Neural progenitor cell (in vitro differentiated cells): ENCODE data around the gene STARD9. TPM values are rescaled to one million over a fixed set of nuclear protein-coding genes. Genes with fewer than 3 reads are reported as not detected.

Experiments
- DNase-seq: peaks from one replicate; pipeline ENCODE4 v3.0.0-alpha.2; 2016; ENCODE audit warnings: low spot score
- H2AFZ ChIP-seq: fragments of 200-600 bp; sonication (generic); replicated peaks from 2 replicates; pipeline ENCODE4 v1.6.1; 2016; ENCODE audit warnings: antibody characterized with exemption
- H3F3A ChIP-seq: fragments of 200-600 bp; sonication (generic); 2 replicates; pipeline ENCODE4 v1.6.1; 2016; ENCODE audit warnings: antibody characterized with exemption, low read depth
- H3K27ac ChIP-seq: fragments of 200-600 bp; sonication (generic); 2 replicates; pipeline ENCODE4 v1.5.1; 2016; ENCODE audit warnings: mild to moderate bottlenecking
- H3K27me3 ChIP-seq: fragments of 200-600 bp; sonication (generic); 2 replicates; pipeline ENCODE4 v1.6.1; 2016; ENCODE audit warnings: mild to moderate bottlenecking, moderate library complexity
- H3K36me3 ChIP-seq: fragments of 200-600 bp; sonication (generic); 2 replicates; pipeline ENCODE4 v1.5.1; 2016
- H3K4me1 ChIP-seq: fragments of 200-600 bp; sonication (generic); 2 replicates; pipeline ENCODE4 v1.6.1; 2016; ENCODE audit warnings: mixed run types
- H3K4me2 ChIP-seq: fragments of 200-600 bp; sonication (generic); 2 replicates; pipeline ENCODE4 v1.6.1; 2016
- H3K4me3 ChIP-seq: fragments of 200-600 bp; sonication (generic); 2 replicates; pipeline ENCODE4 v1.5.1; 2016
- H3K79me2 ChIP-seq: fragments of 200-600 bp; sonication (generic); 2 replicates; pipeline ENCODE4 v1.6.1; 2016; ENCODE audit warnings: low read depth
- H3K9ac ChIP-seq: fragments of 200-600 bp; sonication (generic); 2 replicates; pipeline ENCODE4 v1.6.1; 2016
- H3K9me3 ChIP-seq: fragments of 200-600 bp; sonication (generic); 2 replicates; pipeline ENCODE4 v1.5.1; 2016; ENCODE audit warnings: low read depth
- H4K20me1 ChIP-seq: fragments of 200-600 bp; sonication (generic); 2 replicates; pipeline ENCODE4 v1.6.1; 2016; ENCODE audit warnings: low read depth
- H3K27ac Mint-ChIP-seq: 3 replicates; pipeline ENCODE4 v1.8.0; 2021; ENCODE audit warnings: mixed read lengths
- H3K27me3 Mint-ChIP-seq: 2 replicates; pipeline ENCODE4 v1.8.0; 2022; ENCODE audit warnings: low read depth, mild to moderate bottlenecking, inconsistent platforms, moderate library complexity, mixed read lengths; ENCODE audit not compliant: insufficient read depth
- H3K36me3 Mint-ChIP-seq: 3 replicates; pipeline ENCODE4 v1.8.0; 2021; ENCODE audit warnings: mixed read lengths
- H3K4me1 Mint-ChIP-seq: 3 replicates; pipeline ENCODE4 v1.8.0; 2021; ENCODE audit warnings: mixed read lengths
- H3K4me3 Mint-ChIP-seq: 3 replicates; pipeline ENCODE4 v1.8.0; 2021; ENCODE audit warnings: mild to moderate bottlenecking, moderate library complexity, mixed read lengths
- H3K9me3 Mint-ChIP-seq: 3 replicates; pipeline ENCODE4 v1.8.0; 2020; ENCODE audit warnings: mixed read lengths
- EZH2 ChIP-seq: fragments of 200-600 bp; sonication (generic); IDR thresholded peaks from 2 replicates; pipeline ENCODE4 v1.6.1; 2017; ENCODE audit warnings: antibody characterized with exemption, mild to moderate bottlenecking, moderate library complexity
- EZH2phosphoT487 ChIP-seq: fragments of 200-600 bp; sonication (generic); IDR thresholded peaks from 2 replicates; pipeline ENCODE4 v1.6.1; 2017; ENCODE audit warnings: antibody characterized with exemption
- total RNA-seq: library from RNA; depleted of rRNA; stranded (reverse); fragments of >200 nt; gene quantifications from 2 replicates; pipeline ENCODE4 v1.2.3, GENCODE V29; 2015; ENCODE audit warnings: low replicate concordance
- TF ChIP-seq, protein P1 (sequence below): fragments of 200-600 bp; sonication (generic); IDR thresholded peaks from 2 replicates; pipeline ENCODE4 v1.5.1; 2017; ENCODE audit warnings: antibody characterized with exemption, mild to moderate bottlenecking

Gene STARD9
- total RNA-seq, 1 donor from 2014 or later, result 11.9 TPM

GRCh38 chr15:42604894-42605744, 29.7 kb downstream of the STARD9 start:
- no peaks in the 10 kb centered on the region for H3K36me3 ChIP-seq
- H3K4me3 ChIP-seq, result no peak overlapping the region
- DNase-seq, result no peak
- Mint-ChIP-seq H3K36me3 (peaks cover 25% of the 10 kb centered on the region), H3K27me3 (peaks cover 5% of the 10 kb centered on the region), H3K27ac (no peak overlapping the region), H3K4me1 (peaks cover 6% of the 10 kb centered on the region), H3K4me3 (no peak overlapping the region), H3K9me3 (peaks cover 8% of the 10 kb centered on the region)
- H2AFZ ChIP-seq, result no peak overlapping the region
- no peak overlapping the region for H3K9ac ChIP-seq
- no peaks in the 10 kb centered on the region for H3F3A ChIP-seq
- no peak for TF ChIP-seq EZH2
- no peaks in the 10 kb centered on the region for H3K9me3 ChIP-seq
- no peaks in the 10 kb centered on the region for H3K4me1 ChIP-seq
- no peak overlapping the region for H3K27ac ChIP-seq
- H4K20me1 ChIP-seq, result no peaks in the 10 kb centered on the region
- H3K27me3 ChIP-seq, result no peaks in the 10 kb centered on the region
- H3K79me2 ChIP-seq, result no peaks in the 10 kb centered on the region
- H3K4me2 ChIP-seq, result no peak overlapping the region

- TF ChIP-seq EZH2 (no peak), EZH2phosphoT487 (no peak)
- TF ChIP-seq, protein P1, sequence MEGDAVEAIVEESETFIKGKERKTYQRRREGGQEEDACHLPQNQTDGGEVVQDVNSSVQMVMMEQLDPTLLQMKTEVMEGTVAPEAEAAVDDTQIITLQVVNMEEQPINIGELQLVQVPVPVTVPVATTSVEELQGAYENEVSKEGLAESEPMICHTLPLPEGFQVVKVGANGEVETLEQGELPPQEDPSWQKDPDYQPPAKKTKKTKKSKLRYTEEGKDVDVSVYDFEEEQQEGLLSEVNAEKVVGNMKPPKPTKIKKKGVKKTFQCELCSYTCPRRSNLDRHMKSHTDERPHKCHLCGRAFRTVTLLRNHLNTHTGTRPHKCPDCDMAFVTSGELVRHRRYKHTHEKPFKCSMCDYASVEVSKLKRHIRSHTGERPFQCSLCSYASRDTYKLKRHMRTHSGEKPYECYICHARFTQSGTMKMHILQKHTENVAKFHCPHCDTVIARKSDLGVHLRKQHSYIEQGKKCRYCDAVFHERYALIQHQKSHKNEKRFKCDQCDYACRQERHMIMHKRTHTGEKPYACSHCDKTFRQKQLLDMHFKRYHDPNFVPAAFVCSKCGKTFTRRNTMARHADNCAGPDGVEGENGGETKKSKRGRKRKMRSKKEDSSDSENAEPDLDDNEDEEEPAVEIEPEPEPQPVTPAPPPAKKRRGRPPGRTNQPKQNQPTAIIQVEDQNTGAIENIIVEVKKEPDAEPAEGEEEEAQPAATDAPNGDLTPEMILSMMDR, result no peak
- Histone ChIP-seq H3K27me3 (no peaks in the 10 kb centered on the region), H3K9me3 (no peaks in the 10 kb centered on the region), H3K4me3 (no peak overlapping the region), H3K79me2 (no peaks in the 10 kb centered on the region), H2AFZ (no peak overlapping the region), H4K20me1 (no peaks in the 10 kb centered on the region), H3K4me1 (no peaks in the 10 kb centered on the region), H3K4me2 (no peak overlapping the region), H3F3A (no peaks in the 10 kb centered on the region), H3K9ac (no peak overlapping the region), H3K27ac (no peak overlapping the region), H3K36me3 (no peaks in the 10 kb centered on the region)
- Mint-ChIP-seq H3K27me3 (peaks cover 5% of the 10 kb centered on the region), H3K27ac (no peak overlapping the region), H3K4me3 (no peak overlapping the region), H3K36me3 (peaks cover 23% of the 10 kb centered on the region), H3K4me1 (peaks cover 6% of the 10 kb centered on the region), H3K9me3 (peaks cover 6% of the 10 kb centered on the region)
- no peak for DNase-seq
These were observed 30.4 kb downstream of the STARD9 start for GRCh38 chr15:42605796-42606195.

GRCh38 chr15:42608110-42608531, 32.7 kb downstream of the STARD9 start:
- Histone ChIP-seq H3K79me2 (no peaks in the 10 kb centered on the region), H3K9ac (no peak overlapping the region), H3K36me3 (no peaks in the 10 kb centered on the region), H3F3A (no peaks in the 10 kb centered on the region), H3K4me3 (no peak overlapping the region), H4K20me1 (no peaks in the 10 kb centered on the region), H3K27ac (no peak overlapping the region), H3K9me3 (no peaks in the 10 kb centered on the region), H3K4me1 (no peaks in the 10 kb centered on the region), H3K27me3 (no peaks in the 10 kb centered on the region), H3K4me2 (no peak overlapping the region), H2AFZ (no peak overlapping the region)
- TF ChIP-seq, protein P1, result no peak
- TF ChIP-seq EZH2phosphoT487, result no peak
- TF ChIP-seq EZH2, result no peak
- Mint-ChIP-seq H3K4me3 (no peak overlapping the region), H3K4me1 (peaks cover 6% of the 10 kb centered on the region), H3K27me3 (peaks cover 5% of the 10 kb centered on the region), H3K36me3 (peaks cover 18% of the 10 kb centered on the region), H3K9me3 (peaks cover 4% of the 10 kb centered on the region), H3K27ac (peak overlapping the region; percentile 48)
- DNase-seq, result no peak
